Activated T-helper 1 cell treated with Interleukin-2 at 50 U/mL for 16 hours (primary cell): ENCODE measurements around the gene SYNPO2.

Source experiments
- DNase-seq: peaks from one replicate; pipeline ENCODE4 v3.0.0-alpha.2; 2020; ENCODE audit warnings: low read depth

The SYNPO2 gene

GRCh38 chr4:118936406-118936805, 47.8 kb downstream of the SYNPO2 start:
- DNase-seq, result no peak

DNA sequence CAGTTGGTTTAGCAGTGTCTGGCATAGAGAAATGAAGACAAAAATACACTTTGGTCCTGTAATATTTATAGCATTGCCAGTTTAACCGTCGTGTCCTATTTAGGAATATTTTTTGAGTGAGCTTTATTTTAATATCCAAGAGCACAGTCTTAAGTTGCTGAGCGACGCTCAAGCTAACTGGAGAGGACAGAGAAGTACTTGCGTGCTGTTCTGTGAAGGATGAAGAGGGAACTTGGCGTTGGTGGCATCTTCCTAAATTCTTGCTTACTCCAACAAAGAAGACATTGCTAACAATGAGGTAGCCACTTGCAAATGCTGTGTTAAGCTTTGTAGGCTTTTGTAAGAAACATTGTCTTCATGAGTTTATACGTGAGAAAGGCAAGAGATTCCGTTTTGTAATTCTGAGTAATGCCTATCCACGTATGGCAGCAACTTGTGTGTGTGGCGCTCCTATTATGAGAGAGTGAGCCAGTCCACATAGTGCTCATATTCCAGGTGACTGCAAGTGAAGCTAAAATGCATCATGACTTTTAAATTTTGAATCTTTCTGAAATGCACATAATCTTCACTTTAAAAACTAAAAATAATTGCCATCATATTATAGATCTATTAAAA, 50.6 kb downstream of the SYNPO2 start:
- DNase-seq, result no peak

DNA sequence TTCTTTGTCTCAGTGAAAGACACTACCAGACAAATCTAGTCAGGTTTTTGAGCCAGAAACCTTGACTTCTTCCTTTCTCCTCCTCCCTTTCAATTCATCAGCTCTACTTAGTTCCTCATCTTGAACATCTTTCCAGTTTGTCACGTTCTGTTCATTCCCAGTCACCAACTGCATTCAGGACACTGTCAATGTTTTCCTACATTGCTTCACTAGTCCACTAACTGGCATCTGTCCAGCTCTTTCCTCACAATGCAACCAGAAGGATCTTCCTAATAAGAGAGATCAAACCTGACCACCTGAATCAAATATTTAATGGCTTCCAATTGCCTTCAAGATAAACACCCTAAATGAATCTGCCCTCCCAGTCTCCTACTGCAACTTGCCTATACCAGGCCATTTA, 52.5 kb downstream of the SYNPO2 start:
- no peak for DNase-seq

GRCh38 chr4:118941799-118942198, 53.1 kb downstream of the SYNPO2 start:
- no peak for DNase-seq

DNA sequence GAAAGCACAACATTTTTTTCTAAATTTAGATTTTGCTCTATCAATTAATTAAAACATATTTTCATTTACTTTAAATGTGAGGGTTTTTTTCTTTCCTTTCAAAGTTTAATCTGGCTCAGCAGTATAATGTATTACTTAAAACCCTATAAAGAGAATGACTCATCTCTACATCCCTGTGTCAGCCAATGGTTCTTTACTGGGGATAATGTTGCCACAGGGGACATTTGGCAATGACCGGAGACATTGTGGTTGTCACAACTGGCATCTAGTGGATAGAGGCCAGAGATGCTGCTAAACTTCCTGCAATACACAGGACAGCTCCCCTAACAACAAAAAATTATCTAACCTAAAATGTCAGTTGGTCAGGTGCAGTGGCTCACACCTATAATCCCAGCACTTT, 53.8 kb downstream of the SYNPO2 start:
- DNase-seq, result no peak

DNA sequence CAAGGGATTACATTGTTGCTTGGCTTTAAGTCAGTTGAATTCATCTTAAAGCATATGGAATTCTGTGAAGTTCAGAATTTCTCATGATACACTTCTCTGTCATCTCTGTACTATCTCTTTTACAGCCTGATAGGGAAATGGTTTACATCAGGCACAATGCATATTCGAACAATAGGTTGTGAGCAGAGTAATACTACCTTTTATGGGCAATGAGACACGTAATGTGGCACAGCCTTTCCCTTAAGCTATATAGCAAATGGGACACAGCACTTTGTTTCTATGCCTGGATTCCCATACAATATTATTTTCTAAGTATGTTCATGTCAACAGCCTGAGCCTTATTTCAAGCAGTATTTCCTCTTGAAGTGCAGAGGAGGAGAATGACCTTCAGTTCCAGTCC, 58.4 kb downstream of the SYNPO2 start:
- DNase-seq, result no peak

DNA sequence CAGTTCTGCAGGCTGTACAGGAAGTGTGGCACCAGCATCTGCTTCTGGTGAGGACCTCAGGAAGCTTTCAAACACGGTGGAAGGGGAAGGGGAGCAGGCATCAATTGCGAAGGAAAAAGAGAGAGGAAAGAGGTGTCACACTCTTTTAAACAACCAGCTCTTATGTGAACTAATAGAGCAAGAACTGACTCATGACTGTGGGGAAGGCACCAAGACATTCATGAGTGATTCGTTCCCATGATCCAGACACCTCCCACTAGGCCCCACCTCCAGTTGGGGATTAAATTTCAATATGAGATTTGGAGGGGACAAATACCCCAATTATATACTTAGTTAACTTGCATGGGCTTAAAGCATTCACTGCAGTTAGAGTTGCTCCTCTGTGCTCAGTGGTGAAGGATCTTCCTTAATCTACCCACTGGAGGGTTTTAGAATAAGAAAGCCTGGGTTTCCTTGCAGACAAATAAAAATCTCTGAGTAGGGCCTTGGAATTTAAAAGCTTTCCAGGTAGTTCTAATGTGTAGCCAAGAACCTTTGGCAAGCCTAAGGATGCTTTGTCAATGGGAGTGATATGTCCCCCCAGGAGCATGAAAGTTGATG, 60.0 kb downstream of the SYNPO2 start:
- no peak for DNase-seq

- no peak for DNase-seq
Measured at GRCh38 chr4:118950224-118950623, 61.6 kb downstream of the SYNPO2 start.

DNA sequence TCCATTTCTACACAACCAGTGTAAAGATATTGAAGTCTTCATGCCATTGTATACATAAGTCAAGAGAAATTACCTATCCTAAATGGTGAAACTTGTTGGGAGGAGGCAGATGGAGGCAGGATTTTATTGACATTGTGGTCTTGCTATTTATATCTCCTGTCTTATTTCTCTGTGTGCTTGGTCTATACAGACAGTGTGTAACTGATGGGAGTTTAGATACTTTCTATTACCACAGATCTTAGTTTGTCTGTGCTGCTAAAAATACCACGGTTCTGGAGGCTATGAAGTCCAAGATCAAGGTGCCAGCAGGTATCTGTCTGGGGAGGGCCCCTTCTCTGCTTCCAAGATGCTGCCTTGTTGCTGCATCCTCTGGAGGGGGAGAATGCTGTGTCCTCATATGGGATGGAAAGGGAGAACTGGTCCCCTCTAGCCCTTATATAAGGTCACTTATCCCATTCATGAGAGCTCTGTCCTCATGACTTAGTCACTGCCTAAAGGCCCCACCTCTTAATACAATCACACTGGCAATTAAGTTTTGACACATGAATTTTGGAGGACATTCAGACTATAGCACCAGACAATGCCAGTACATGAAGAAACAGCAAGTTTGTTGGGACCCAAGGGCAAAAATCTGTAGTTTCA, 62.4 kb downstream of the SYNPO2 start:
- DNase-seq, result no peak

DNA sequence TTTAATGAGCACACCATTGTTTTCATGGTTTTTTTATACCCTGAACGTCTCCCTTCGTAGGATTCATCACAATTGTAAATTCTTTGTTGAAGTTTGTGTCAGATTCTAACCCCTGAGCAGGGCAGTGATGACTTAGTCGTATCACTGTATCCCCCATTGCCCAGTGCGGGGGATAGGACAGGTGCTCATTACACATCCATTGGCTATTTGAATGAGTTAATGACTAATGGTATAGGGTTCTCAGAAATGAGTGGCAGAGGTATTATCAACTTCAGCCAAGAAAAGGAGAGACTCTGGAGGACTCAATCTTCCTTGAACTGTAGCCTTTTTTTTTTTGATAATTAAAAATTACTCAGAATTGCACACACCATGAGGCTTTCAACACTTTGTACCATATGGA, 64.6 kb downstream of the SYNPO2 start:
- DNase-seq, result no peak

- DNase-seq, result no peak
Measured at GRCh38 chr4:118954246-118954645, 65.6 kb downstream of the SYNPO2 start.

DNA sequence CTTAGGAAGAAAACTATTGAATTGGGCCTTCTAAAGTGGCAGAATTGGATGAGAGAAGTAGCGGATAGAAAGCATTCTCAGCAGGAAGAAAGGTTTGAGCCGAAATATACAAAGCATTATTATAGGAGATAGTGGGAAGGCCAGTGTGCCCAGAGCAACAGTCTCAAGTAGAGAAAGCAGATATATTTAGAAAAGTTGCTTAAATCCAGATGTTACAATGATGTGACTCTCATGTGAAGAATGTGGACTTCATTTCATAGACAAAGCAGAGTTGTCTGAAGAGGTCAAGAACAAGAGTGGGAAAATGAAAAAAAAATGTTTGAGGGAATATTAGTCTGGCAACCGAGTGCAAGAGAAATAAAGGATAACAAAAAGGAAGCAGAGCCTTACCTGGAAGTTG, 66.9 kb downstream of the SYNPO2 start:
- DNase-seq, result no peak

- DNase-seq, result no peak
Measured at GRCh38 chr4:118957722-118958445, 69.2 kb downstream of the SYNPO2 start.

DNA sequence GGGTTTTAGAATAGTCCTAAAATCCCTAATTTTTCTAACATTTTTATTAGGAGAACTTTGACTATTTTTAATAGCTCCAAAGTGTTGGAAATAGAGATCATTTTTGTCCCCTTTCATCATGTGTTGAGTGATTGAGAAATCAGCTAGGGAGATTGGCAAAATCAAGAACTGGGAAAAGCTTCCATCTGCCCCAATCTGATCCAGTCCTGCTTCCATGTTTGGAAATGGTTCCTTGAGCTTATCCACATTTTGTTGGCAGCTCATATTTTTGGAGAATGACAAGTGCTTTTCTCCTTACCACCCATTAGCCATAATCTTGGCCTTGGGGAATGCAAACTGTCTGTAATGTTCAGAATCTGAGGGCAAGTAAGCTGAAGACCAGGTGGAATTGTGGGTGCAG, 73.9 kb downstream of the SYNPO2 start:
- DNase-seq, result no peak

GRCh38 chr4:118964891-118965411, 76.3 kb downstream of the SYNPO2 start:
- DNase-seq, result no peak

DNA sequence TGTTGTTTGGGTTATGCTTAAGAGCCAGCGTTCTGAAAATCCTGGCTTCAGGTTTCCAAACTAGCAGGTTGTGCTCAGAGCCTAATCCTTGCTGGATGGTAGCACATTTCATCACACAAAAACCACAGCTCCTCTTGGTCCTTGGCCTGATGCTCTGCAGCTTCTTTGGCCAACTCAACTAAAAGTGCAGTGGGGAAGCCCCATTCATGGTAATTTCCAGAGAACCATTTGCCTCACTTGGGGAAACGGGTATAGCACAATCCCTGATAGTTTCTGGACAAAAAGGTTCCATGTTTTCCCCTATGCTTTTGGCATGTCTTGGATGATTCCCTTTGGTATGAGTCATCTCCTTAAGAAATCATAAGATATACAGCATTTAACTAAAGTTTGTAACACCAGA, 78.7 kb downstream of the SYNPO2 start:
- no peak for DNase-seq

DNA sequence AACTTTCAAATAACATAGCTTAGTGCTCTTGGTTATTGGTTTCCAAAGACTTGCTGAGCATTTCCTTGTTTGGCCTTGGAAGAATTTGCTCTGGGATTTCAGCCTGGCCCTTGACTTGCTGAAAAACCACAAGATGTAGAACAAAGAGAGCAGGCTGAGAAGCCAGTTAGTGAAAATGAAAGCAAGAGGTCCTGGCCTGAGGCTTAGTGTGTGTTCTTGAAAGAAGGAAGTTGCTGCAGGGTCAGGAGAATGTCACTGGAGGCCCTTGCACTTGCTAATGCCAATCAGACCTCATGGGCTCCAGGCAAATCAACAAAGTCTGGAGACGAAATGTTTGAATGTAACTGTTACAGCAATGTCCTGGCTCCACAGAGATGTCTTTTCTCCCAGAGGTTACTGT, 79.4 kb downstream of the SYNPO2 start:
- no peak for DNase-seq

DNA sequence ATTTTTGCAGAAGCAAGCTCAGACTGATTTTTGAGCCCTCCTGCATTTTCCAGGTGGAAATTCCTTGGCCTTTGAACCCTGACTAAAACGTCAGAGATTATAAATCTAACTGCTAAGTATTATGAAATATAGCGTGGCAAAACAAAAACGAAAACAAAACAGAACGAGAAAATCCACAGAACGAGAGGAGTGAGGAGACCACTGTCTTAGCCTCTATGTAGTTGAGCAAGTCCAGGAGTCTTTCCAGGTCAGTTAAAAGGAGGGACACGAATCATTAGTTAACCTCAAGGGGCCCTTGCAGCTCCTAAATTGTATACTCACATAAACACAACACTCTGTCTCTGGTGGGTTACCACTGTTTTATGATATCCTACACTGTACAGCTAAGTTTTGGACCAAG, 80.2 kb downstream of the SYNPO2 start:
- no peak for DNase-seq

DNA sequence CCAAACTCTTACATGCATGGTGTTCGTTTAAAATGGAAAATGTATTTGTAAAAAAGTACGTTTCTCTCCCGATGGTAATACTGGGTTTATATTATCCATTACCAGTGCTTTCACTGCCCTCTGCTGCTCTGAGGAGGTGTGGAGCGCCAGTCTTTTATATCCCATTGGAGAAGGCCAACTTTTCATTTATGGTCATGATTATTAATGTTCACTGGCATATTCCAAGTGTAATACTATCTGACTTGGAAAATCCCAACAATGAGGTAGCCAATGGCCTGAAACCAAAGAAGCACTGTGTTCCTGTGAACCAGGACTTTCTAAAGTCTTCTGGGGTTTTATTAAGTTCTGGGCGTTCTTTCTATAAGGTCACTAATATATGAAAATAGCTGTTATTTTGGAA, 80.7 kb downstream of the SYNPO2 start:
- no peak for DNase-seq

DNA sequence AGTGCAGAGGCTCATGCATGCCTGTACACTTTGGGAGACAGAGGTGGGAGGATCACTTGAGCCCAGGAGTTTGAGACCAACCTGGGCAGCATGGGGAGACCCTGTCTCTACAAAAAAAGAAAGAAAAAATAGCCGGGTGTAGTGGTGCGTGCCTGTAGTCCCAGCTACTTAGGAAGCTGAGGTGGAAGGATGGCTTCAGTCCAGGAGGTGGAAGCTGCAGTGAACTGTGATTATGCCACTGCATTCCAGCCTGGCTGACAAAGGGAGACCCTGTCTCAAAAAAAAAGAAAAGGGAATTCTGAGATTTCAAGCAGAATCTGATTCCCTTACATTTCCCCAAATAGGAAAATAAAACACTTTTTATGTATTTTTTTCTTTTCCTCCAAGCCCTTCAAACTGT, 83.5 kb downstream of the SYNPO2 start:
- no peak for DNase-seq

DNA sequence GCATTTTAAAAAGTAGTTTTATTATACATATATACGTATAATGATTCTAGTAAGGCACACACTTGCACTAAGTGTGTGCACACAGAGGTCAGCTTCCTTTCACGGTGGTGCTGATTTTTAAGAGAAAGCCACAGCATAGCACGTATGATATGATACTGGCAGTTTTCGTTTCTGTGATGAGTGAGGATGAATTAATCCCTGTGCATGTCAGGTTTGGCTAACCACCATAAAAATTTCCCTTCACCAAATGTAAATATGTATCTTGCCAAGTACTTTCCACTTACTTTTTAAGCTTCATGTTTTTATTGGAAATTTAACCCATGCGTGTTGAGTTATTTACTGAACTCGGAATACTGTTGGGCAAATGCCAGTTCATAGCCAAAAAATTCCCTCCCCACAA, 84.6 kb downstream of the SYNPO2 start:
- no peak for DNase-seq

DNA sequence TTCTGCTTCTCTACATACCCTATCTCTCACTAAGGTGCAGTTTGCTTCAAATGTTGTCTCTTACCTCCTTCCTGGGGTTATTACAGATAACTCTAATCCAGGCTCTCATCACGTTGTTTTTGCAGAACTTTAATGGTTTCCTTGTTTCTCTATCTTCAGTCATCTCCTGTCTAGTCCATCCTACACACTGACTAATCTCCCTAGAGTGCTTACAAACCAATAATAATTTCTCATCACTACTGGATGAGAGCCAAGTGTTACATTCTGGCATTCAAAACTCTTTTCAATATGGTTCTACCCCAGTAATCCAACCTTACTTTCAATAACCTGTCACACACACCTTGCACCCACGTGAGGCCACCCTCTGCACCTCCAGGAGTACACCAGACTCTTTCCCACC, 86.1 kb downstream of the SYNPO2 start:
- DNase-seq, result no peak
